Measurements from ENCODE around the gene SPINK9. TPM values are rescaled to one million over a fixed set of nuclear protein-coding genes. Genes with fewer than 3 reads are reported as not detected.
"Not testable (repeated sequence)": the region's sequence is repeated elsewhere in the genome, so short reads cannot be mapped to it uniquely, and the experiment has no call there.

SPINK9 gene
- total RNA-seq, 1 donor from 2014 or later = not detected

GRCh38 chr5:148309746-148310145 is 25.6 kb upstream of the SPINK9 start:
- Histone ChIP-seq H3K27ac (no peak overlapping the region), H3K4me1 (no peaks in the 10 kb centered on the region), H3K36me3 (no peaks in the 10 kb centered on the region), H3K27me3 (no peaks in the 10 kb centered on the region), H3K9me3 (no peaks in the 10 kb centered on the region), H3K4me3 (no peak overlapping the region)
- intact Hi-C loops (cut with DNase I) = no loop called here
- TF ChIP-seq POLR2A (IDR thresholded peaks at IDR 0.05) = no peak
- TF ChIP-seq POLR2AphosphoS5 (IDR thresholded peaks at IDR 0.05; ENCODE audit: insufficient read depth in 1 of 2, low read depth in 1 of 2) = no peak
- TF ChIP-seq, protein P1, sequence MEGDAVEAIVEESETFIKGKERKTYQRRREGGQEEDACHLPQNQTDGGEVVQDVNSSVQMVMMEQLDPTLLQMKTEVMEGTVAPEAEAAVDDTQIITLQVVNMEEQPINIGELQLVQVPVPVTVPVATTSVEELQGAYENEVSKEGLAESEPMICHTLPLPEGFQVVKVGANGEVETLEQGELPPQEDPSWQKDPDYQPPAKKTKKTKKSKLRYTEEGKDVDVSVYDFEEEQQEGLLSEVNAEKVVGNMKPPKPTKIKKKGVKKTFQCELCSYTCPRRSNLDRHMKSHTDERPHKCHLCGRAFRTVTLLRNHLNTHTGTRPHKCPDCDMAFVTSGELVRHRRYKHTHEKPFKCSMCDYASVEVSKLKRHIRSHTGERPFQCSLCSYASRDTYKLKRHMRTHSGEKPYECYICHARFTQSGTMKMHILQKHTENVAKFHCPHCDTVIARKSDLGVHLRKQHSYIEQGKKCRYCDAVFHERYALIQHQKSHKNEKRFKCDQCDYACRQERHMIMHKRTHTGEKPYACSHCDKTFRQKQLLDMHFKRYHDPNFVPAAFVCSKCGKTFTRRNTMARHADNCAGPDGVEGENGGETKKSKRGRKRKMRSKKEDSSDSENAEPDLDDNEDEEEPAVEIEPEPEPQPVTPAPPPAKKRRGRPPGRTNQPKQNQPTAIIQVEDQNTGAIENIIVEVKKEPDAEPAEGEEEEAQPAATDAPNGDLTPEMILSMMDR (IDR thresholded peaks at IDR 0.05) = no peak
- DNase-seq (ENCODE audit: extremely low spot score in 2 of 2) = no peak

DNA sequence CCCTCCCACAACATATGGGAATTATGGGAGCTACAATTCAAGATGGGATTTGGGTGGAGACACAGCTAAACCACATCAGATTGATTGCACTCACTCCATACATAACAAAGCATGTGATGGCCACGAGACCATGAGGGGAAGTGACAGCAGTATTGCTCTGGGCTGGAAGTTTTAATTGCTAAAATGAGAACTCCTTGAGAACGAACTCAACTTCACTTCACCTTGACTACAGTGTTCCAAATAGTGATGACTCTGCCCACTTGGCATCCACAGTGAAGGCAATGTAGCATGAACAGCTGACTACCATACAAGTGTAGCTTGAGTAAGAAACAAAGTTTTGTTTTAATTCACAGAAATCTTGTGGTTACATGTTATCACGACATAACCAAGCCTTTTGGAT is 23.9 kb upstream of the SPINK9 start:
- TF ChIP-seq, protein P1 (IDR thresholded peaks at IDR 0.05) = no peak
- no peak for TF ChIP-seq POLR2A (IDR thresholded peaks at IDR 0.05)
- no peak for TF ChIP-seq POLR2AphosphoS5 (IDR thresholded peaks at IDR 0.05; ENCODE audit: insufficient read depth in 1 of 2, low read depth in 1 of 2)
- Histone ChIP-seq H3K4me3 (no peak overlapping the region), H3K27ac (no peak overlapping the region), H3K36me3 (no peaks in the 10 kb centered on the region), H3K27me3 (no peaks in the 10 kb centered on the region), H3K4me1 (no peaks in the 10 kb centered on the region), H3K9me3 (no peaks in the 10 kb centered on the region)
- intact Hi-C loops (cut with DNase I) = no loop called here
- no peak for DNase-seq (ENCODE audit: extremely low spot score in 2 of 2)

DNA sequence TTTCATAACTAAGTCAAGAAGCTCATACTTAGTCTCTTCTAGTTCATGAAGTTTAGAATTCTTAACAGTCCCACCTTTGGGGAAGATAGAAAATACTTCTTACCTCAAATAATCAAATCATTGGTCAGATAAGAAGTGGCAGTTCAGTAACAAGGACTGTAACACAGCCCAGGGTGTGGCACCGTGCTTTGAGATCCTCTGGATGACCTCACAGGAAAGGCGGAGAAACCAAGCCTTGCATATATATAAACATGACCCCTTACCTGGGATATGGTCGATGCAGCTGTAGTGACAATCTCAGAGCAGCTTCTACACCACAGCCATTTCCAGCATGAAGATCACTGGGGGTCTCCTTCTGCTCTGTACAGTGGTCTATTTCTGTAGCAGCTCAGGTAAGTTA is 23.2 kb upstream of the SPINK9 start, which contains the start of gene SPINK7:
TSS of gene SPINK7 (plus strand) at position 271 of the 400 bp plus-strand sequence. CDS start at position 332, 61 bp downstream.
- H3K27me3 ChIP-seq = no peaks in the 10 kb centered on the region
- no peak for DNase-seq (ENCODE audit: extremely low spot score in 2 of 2)
- no peak within 1 kb of the TSS for H3K4me3 ChIP-seq
- intact Hi-C loops (cut with DNase I) = no loop called here
- H3K36me3 ChIP-seq = no peaks in the 10 kb centered on the region
- no peaks in the 10 kb centered on the region for H3K9me3 ChIP-seq
- H3K4me1 ChIP-seq = no peaks in the 10 kb centered on the region
- no peak within 1 kb of the TSS for H3K27ac ChIP-seq
- TF ChIP-seq POLR2AphosphoS5 (IDR thresholded peaks at IDR 0.05; ENCODE audit: insufficient read depth in 1 of 2, low read depth in 1 of 2) (no peak), POLR2A (IDR thresholded peaks at IDR 0.05) (no peak)
- TF ChIP-seq, protein P1 (IDR thresholded peaks at IDR 0.05) = no peak

DNA sequence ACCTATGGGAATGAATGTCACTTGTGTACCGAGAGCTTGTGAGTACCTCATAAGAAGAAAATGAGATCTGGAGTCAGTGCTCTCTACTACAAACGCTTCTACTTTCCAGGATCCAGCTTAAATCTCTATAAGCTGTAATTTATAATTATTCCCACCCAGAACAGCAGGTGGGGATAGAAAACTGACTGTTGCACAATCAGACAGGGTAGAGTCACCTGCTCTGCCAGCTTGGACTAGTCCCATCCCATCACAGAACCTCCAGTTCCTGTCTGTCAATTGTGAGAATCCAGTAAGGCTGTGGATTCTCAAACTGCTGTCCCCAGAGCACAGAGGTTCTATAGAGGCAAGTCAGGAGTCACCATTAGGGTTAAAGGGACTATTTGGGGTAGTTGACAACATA is 21.2 kb upstream of the SPINK9 start:
- Histone ChIP-seq H3K4me1 (no peaks in the 10 kb centered on the region), H3K4me3 (no peak overlapping the region), H3K27ac (no peak overlapping the region), H3K27me3 (no peaks in the 10 kb centered on the region), H3K9me3 (no peaks in the 10 kb centered on the region), H3K36me3 (no peaks in the 10 kb centered on the region)
- no peak for DNase-seq (ENCODE audit: extremely low spot score in 2 of 2)
- no peak for TF ChIP-seq POLR2A (IDR thresholded peaks at IDR 0.05)
- TF ChIP-seq, protein P1 (IDR thresholded peaks at IDR 0.05) = no peak
- TF ChIP-seq POLR2AphosphoS5 (IDR thresholded peaks at IDR 0.05; ENCODE audit: insufficient read depth in 1 of 2, low read depth in 1 of 2) = no peak
- intact Hi-C loops (cut with DNase I) = no loop called here

GRCh38 chr5:148314731-148315130 is 20.6 kb upstream of the SPINK9 start:
- no peak for DNase-seq (ENCODE audit: extremely low spot score in 2 of 2)
- Histone ChIP-seq H3K4me1 (no peaks in the 10 kb centered on the region), H3K4me3 (no peak overlapping the region), H3K36me3 (no peaks in the 10 kb centered on the region), H3K27me3 (no peaks in the 10 kb centered on the region), H3K9me3 (no peaks in the 10 kb centered on the region), H3K27ac (no peak overlapping the region)
- TF ChIP-seq POLR2AphosphoS5 (IDR thresholded peaks at IDR 0.05; ENCODE audit: insufficient read depth in 1 of 2, low read depth in 1 of 2) (no peak), POLR2A (IDR thresholded peaks at IDR 0.05) (no peak)
- TF ChIP-seq, protein P1 (IDR thresholded peaks at IDR 0.05) = no peak
- intact Hi-C loops (cut with DNase I) = no loop called here

GRCh38 chr5:148320011-148320963 is 15.1 kb upstream of the SPINK9 start:
- H3K4me1 ChIP-seq; DNase-seq (ENCODE audit: extremely low spot score in 2 of 2); intact Hi-C loops (cut with DNase I); H3K36me3 ChIP-seq; H3K27me3 ChIP-seq; H3K27ac ChIP-seq; H3K9me3 ChIP-seq: not testable (repeated sequence)
- H3K4me3 ChIP-seq = peak overlapping the region; percentile 3 to 41

Measured in vagina (tissue), 2 donors.